ENCODE results near the gene COLEC12. TPM values are rescaled to one million over a fixed set of nuclear protein-coding genes. Genes with fewer than 3 reads are reported as not detected.
A peak's percentile ranks its signal among the peaks of the same experiment; 100 is the strongest.

COLEC12 gene
- total RNA-seq, 6 experiments from 2014 or later, result 0.05 to 0.21 (median 0.15) TPM; not detected in 1

- H3K4me3 Mint-ChIP-seq, result no peak overlapping the region
- peaks cover 1% of the 10 kb centered on the region; the same call in 1 of the 2 replicates for H3K36me3 Mint-ChIP-seq (ENCODE audit: low read depth)
- no peaks in the 10 kb centered on the region for H3K9me3 Mint-ChIP-seq
- H3K4me1 Mint-ChIP-seq (ENCODE audit: low read depth), result peaks cover 32% of the 10 kb centered on the region
- peaks cover 9% of the 10 kb centered on the region for H3K27me3 Mint-ChIP-seq (ENCODE audit: insufficient read depth)
- no peak for DNase-seq
- TF ChIP-seq, protein P1, sequence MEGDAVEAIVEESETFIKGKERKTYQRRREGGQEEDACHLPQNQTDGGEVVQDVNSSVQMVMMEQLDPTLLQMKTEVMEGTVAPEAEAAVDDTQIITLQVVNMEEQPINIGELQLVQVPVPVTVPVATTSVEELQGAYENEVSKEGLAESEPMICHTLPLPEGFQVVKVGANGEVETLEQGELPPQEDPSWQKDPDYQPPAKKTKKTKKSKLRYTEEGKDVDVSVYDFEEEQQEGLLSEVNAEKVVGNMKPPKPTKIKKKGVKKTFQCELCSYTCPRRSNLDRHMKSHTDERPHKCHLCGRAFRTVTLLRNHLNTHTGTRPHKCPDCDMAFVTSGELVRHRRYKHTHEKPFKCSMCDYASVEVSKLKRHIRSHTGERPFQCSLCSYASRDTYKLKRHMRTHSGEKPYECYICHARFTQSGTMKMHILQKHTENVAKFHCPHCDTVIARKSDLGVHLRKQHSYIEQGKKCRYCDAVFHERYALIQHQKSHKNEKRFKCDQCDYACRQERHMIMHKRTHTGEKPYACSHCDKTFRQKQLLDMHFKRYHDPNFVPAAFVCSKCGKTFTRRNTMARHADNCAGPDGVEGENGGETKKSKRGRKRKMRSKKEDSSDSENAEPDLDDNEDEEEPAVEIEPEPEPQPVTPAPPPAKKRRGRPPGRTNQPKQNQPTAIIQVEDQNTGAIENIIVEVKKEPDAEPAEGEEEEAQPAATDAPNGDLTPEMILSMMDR (IDR thresholded peaks at IDR 0.05), result no peak
- H3K27ac Mint-ChIP-seq, result no peak overlapping the region
Measured at GRCh38 chr18:355678-356077, 144.8 kb downstream of the COLEC12 start.

DNA sequence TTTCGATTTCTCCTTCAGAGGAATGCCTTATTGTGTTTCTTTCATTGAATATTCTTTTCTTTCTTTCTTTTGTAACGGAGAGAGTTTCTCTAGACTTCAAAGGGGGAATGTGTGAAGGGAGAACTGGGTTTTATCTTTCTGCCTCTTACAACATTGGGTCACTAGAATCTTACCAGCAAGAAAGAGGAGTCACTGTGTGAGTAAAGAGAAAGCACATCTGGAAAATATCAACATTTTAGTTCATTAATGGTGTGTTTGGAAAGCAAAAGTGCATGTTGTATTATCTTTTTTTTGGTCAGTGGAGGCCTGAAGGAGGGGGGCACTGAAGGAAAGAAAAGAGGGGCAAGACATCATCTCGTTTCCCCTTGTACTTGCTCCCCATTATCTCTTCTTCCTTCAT lies 146.0 kb downstream of the COLEC12 start:
- Mint-ChIP-seq H3K4me1 (ENCODE audit: low read depth) (peaks cover 30% of the 10 kb centered on the region), H3K36me3 (ENCODE audit: low read depth) (no peaks in the 10 kb centered on the region), H3K27ac (no peak overlapping the region; the same call in 1 of the 2 replicates), H3K4me3 (peak overlapping the region; percentile 52), H3K27me3 (ENCODE audit: insufficient read depth) (peaks cover 21% of the 10 kb centered on the region), H3K9me3 (no peaks in the 10 kb centered on the region)
- TF ChIP-seq, protein P1 (IDR thresholded peaks at IDR 0.05), result no peak
- DNase-seq, result no peak

GRCh38 chr18:354003-354402 lies 146.5 kb downstream of the COLEC12 start:
- Mint-ChIP-seq H3K27ac (no peak overlapping the region; the same call in 1 of the 2 replicates), H3K4me1 (ENCODE audit: low read depth) (peaks cover 30% of the 10 kb centered on the region), H3K4me3 (peak overlapping the region; percentile 52; the same call in 1 of the 2 replicates), H3K27me3 (ENCODE audit: insufficient read depth) (peaks cover 26% of the 10 kb centered on the region), H3K36me3 (ENCODE audit: low read depth) (no peaks in the 10 kb centered on the region), H3K9me3 (no peaks in the 10 kb centered on the region)
- TF ChIP-seq, protein P1 (IDR thresholded peaks at IDR 0.05), result no peak
- DNase-seq, result peak; percentile 18

GRCh38 chr18:352438-352837 lies 148.1 kb downstream of the COLEC12 start:
- H3K36me3 Mint-ChIP-seq (ENCODE audit: low read depth), result no peaks in the 10 kb centered on the region
- H3K27me3 Mint-ChIP-seq (ENCODE audit: insufficient read depth), result peaks cover 33% of the 10 kb centered on the region

GRCh38 chr18:350953-351572 lies 149.4 kb downstream of the COLEC12 start:
- H3K4me3 Mint-ChIP-seq, result no peak overlapping the region
- TF ChIP-seq, protein P1 (IDR thresholded peaks at IDR 0.05), result no peak
- peaks cover 19% of the 10 kb centered on the region for H3K4me1 Mint-ChIP-seq (ENCODE audit: low read depth)
- peaks cover 12% of the 10 kb centered on the region for H3K9me3 Mint-ChIP-seq
- H3K27ac Mint-ChIP-seq, result no peak overlapping the region
- DNase-seq, result no peak
- H3K36me3 Mint-ChIP-seq (ENCODE audit: low read depth), result no peaks in the 10 kb centered on the region
- peaks cover 41% of the 10 kb centered on the region for H3K27me3 Mint-ChIP-seq (ENCODE audit: insufficient read depth)

More at GRCh38 chr18:352438-352837, 148.1 kb downstream of the COLEC12 start:
- no peak for DNase-seq
- Mint-ChIP-seq H3K9me3 (no peaks in the 10 kb centered on the region), H3K4me3 (no peak overlapping the region), H3K27ac (no peak overlapping the region), H3K4me1 (ENCODE audit: low read depth) (peaks cover 30% of the 10 kb centered on the region)
- TF ChIP-seq, protein P1 (IDR thresholded peaks at IDR 0.05), result no peak
